HG03457 (cell line): ENCODE measurements around the gene BCR.
"Not testable (repeated sequence)": the region's sequence is repeated elsewhere in the genome, so short reads cannot be mapped to it uniquely, and the experiment has no call there.

ENCODE experiments used
- ATAC-seq: cut with Tn5 transposase; IDR thresholded peaks from one replicate; pipeline ENCODE4 v1.9.1; 2021; ENCODE audit warnings: moderate number of reproducible peaks; ENCODE audit not compliant: unreplicated experiment

Gene BCR

GRCh38 chr22:23309261-23309660, 129.0 kb downstream of the BCR start:
- not testable (repeated sequence) for ATAC-seq

- not testable (repeated sequence) for ATAC-seq
Observed at GRCh38 chr22:23310443-23311097, 130.3 kb downstream of the BCR start.

- not testable (repeated sequence) for ATAC-seq
Observed at GRCh38 chr22:23311635-23312420, 131.5 kb downstream of the BCR start.

GRCh38 chr22:23313791-23314567, 133.7 kb downstream of the BCR start:
- ATAC-seq: no peak

GRCh38 chr22:23315341-23315917, 135.1 kb downstream of the BCR start:
- ATAC-seq: no peak

- ATAC-seq: not testable (repeated sequence)
Observed at GRCh38 chr22:23316596-23316995, 136.3 kb downstream of the BCR start.

GRCh38 chr22:23318316-23318715, 138.0 kb downstream of the BCR start:
- ATAC-seq: not testable (repeated sequence)

GRCh38 chr22:23322497-23323080, 142.3 kb downstream of the BCR start:
- not testable (repeated sequence) for ATAC-seq

- ATAC-seq: not testable (repeated sequence)
Observed at GRCh38 chr22:23323960-23324688, 143.8 kb downstream of the BCR start.

- no peak for ATAC-seq
Observed at GRCh38 chr22:23325183-23325582, 144.9 kb downstream of the BCR start.

GRCh38 chr22:23333822-23334221, 153.5 kb downstream of the BCR start:
- not testable (repeated sequence) for ATAC-seq

- not testable (repeated sequence) for ATAC-seq
Observed at GRCh38 chr22:23337672-23338071, 157.4 kb downstream of the BCR start.

GRCh38 chr22:23341942-23342695, 161.8 kb downstream of the BCR start:
- not testable (repeated sequence) for ATAC-seq

- ATAC-seq: no peak
Observed at GRCh38 chr22:23351321-23351720, 171.0 kb downstream of the BCR start.

- no peak for ATAC-seq
Observed at GRCh38 chr22:23353004-23353403, 172.7 kb downstream of the BCR start.

- no peak for ATAC-seq
Observed at GRCh38 chr22:23353696-23354095, 173.4 kb downstream of the BCR start.

- no peak for ATAC-seq
Observed at GRCh38 chr22:23356094-23356493, 175.8 kb downstream of the BCR start.

- no peak for ATAC-seq
Observed at GRCh38 chr22:23357053-23357452, 176.7 kb downstream of the BCR start.

- no peak for ATAC-seq
Observed at GRCh38 chr22:23359583-23360123, 179.3 kb downstream of the BCR start.
